Measurements from ENCODE around the gene SHQ1.
"Not testable (repeated sequence)": the region's sequence is repeated elsewhere in the genome, so short reads cannot be mapped to it uniquely, and the experiment has no call there.

SHQ1 gene

DNA sequence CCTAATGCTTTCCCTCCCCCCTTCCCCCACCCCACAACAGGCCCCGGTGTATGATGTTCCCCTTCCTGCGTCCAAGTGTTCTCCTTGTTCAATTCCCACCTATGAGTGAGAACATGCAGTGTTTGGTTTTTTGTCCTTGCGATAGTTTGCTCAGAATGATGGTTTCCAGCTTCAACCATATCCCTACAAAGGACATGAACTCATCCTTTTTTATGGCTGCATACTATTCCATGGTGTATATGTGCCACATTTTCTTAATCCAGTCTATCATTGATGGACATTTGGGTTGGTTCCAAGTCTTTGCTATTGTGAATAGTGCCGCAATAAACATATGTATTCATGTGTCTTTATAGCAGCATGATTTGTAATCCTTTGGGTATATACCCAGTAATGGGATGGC, 137.8 kb downstream of the SHQ1 start:
- DNase-seq = not testable (repeated sequence)

DNA sequence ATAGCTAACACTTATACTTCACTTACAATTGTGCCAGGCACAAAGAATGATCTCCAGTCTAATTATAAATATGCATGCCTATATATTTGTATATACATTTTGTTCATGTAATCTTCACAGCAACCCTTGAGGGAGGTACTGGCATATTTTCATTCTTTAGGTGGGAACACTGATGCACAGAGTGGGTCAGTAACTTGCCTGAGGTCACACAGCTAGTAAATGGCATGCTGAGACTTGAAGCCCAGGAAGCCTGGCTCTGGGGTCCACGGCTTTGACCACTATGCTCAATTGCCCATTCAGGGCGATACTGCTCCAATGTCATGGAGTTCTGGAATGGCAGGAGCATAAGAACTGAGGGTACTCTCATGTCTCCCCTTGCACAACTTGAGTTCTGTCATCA, 139.8 kb downstream of the SHQ1 start:
- no peak for DNase-seq

DNA sequence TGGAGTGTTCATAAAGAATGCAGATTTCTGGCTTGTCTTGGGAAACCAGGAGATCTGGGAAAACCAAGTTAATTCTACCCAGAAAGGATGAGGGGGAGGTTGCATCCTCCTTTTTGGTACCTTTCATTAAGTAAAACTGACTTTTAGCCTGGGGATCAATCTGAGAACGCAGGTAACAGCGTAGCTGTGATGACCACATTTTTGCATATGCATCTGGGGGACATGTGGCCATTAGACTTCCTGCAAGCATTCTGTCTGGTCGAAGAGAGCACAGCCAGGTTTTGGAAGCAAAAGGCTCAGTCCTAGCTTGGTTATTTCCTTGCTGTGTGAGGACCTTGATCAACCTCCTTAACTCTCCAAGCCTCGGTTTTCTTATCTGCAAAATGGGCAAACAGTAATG, 145.2 kb downstream of the SHQ1 start:
- DNase-seq = no peak

DNA sequence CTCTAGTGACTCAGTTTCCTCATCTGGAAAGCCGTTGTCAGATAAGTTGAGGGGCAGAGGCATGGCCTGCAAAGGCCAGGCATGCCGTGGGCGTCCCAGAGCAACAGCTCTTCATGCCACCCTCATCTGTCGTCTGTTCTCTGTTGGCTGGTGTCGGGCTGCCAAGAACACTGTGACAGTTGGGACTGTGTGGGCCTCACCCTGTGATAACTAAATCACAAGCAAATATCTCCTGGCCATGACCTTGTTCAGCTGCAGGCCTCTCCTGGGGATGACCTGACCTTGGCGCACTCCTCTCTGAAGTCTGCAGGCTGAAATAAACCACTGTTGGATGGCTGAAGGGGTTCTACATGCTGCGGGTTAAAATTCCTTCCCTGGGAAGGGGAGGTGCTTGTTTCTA, 145.9 kb downstream of the SHQ1 start:
- no peak for DNase-seq

DNA sequence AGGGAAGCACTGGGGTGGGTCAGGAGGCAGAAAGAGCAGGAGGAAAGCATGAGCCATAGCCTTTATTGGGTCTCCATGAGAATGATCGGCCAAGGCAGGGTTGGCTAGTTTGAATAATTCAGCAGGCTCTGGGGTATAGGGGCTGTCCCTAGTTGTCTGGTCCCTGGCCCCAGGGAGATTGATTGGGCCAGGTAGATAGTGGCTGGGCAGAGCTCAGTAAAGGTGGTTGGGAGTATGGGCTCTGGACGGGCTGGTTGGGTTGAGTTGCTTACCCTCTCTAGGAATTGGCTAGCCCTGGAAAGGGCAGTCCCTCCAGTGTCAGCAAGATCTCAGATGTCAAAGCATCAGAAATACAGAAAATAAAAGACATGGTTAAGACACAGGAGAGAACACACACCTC, 148.1 kb downstream of the SHQ1 start:
- no peak for DNase-seq

DNA sequence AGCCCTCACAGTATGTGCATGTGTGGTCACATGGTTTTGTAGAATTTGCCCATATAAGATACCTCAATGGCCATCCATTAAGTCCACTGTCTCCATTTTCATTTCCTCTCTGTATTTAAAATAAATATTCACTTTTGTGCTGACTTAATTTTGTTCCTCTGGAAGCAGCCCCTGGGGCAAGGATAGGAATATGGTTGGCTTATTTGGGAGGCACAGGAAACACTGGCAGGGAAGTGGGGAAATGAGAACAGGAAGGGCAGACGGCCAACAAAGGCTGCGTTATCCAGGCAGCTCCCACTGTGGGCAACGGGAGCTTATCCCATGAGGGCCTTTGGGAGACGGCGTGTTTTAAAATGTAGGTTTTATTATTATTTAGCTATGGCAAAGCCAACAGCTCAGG, 148.6 kb downstream of the SHQ1 start:
- DNase-seq = no peak
